IMR-90 (cell line): ENCODE results near the gene PPP1R10. TPM values are rescaled to one million over a fixed set of nuclear protein-coding genes. Genes with fewer than 3 reads are reported as not detected.

Experiments
- ATAC-seq: fragments of 200-7000 bp; cut with Tn5 transposase; 2 replicates; pipeline ENCODE4 v1.9.1; 2020; ENCODE audit warnings: low read depth, mild to moderate bottlenecking, moderate library complexity
- BruUV-seq: library from RNA; stranded (reverse); fragments of 400-500 nt; replicated peaks from 2 replicates; lab custom pipeline; 2021; lab: Mats Ljungman, UMichigan
- CTCF ChIA-PET: fragments of 300-600 bp; formaldehyde crosslinking; extraction: SDS; loops from one replicate; lab custom pipeline; 2021; ENCODE audit warnings: antibody characterized with exemption; lab: Yijun Ruan, JAX
- POLR2A ChIA-PET: fragments of 300-600 bp; sonication (Branson Sonifier 250); formaldehyde crosslinking; loops from one replicate; lab custom pipeline; 2022; ENCODE audit warnings: antibody characterized with exemption; ENCODE audit not compliant: unreplicated experiment; lab: Charles Lee
- DNase-seq: peaks from one replicate; pipeline ENCODE4 v3.0.0; 2013
- H2AFZ ChIP-seq: replicated peaks from 2 replicates; pipeline ENCODE3; 2013; ENCODE audit warnings: low read length, mild to moderate bottlenecking; ENCODE audit not compliant: poor library complexity
- H2AK5ac ChIP-seq: 2 replicates; pipeline ENCODE4 v1.6.1; 2013; ENCODE audit warnings: low read depth, low read length, inconsistent platforms
- H2AK9ac ChIP-seq: replicated peaks from 2 replicates; pipeline ENCODE3; 2013; ENCODE audit warnings: mild to moderate bottlenecking, low read depth, low read length, moderate library complexity; ENCODE audit not compliant: poor library complexity
- H2BK120ac ChIP-seq: 2 replicates; pipeline ENCODE4 v1.6.1; 2013; ENCODE audit warnings: low read depth, low read length, inconsistent platforms
- H2BK15ac ChIP-seq: 3 replicates; pipeline ENCODE4 v1.6.1; 2013; ENCODE audit warnings: low read depth, low read length, inconsistent platforms
- H2BK20ac ChIP-seq: 2 replicates; pipeline ENCODE4 v1.6.1; 2013; ENCODE audit warnings: low read depth, mild to moderate bottlenecking, inconsistent platforms, low read length, moderate library complexity
- H2BK5ac ChIP-seq: 2 replicates; pipeline ENCODE4 v1.6.1; 2013; ENCODE audit warnings: mild to moderate bottlenecking, low read depth, low read length, inconsistent platforms; ENCODE audit not compliant: poor library complexity, severe bottlenecking
- H3K14ac ChIP-seq: replicated peaks from 2 replicates; pipeline ENCODE4 v1.6.1; 2013; ENCODE audit warnings: low read depth, low read length, inconsistent platforms
- H3K18ac ChIP-seq: 2 replicates; pipeline ENCODE4 v1.6.1; 2013; ENCODE audit warnings: low read depth, low read length, control low read depth
- H3K23ac ChIP-seq: 2 replicates; pipeline ENCODE4 v1.6.1; 2013; ENCODE audit warnings: low read depth, low read length, inconsistent platforms
- H3K27ac ChIP-seq: 2 replicates; pipeline ENCODE4 v1.5.1; 2013; ENCODE audit warnings: mild to moderate bottlenecking, control low read depth, low read length; ENCODE audit not compliant: insufficient read depth
- H3K27me3 ChIP-seq: 2 replicates; pipeline ENCODE4 v1.6.1; 2013; ENCODE audit warnings: low read length; ENCODE audit not compliant: control insufficient read depth, insufficient read depth
- H3K36me3 ChIP-seq: 2 replicates; pipeline ENCODE4 v1.6.1; 2013; ENCODE audit warnings: low read length, mixed read lengths; ENCODE audit not compliant: control insufficient read depth, insufficient read depth
- H3K4ac ChIP-seq: 2 replicates; pipeline ENCODE4 v1.6.1; 2013; ENCODE audit warnings: low read depth, low read length, inconsistent platforms
- H3K4me1 ChIP-seq: 2 replicates; pipeline ENCODE4 v1.6.1; 2013; ENCODE audit warnings: low read length, mixed read lengths; ENCODE audit not compliant: control insufficient read depth, insufficient read depth
- H3K4me2 ChIP-seq: 2 replicates; pipeline ENCODE4 v1.6.1; 2013; ENCODE audit warnings: low read depth, mild to moderate bottlenecking, control low read depth, low read length, moderate library complexity
- H3K4me3 ChIP-seq: 2 replicates; pipeline ENCODE4 v1.5.1; 2013; ENCODE audit warnings: low read depth, mild to moderate bottlenecking, control low read depth, low read length, moderate library complexity; ENCODE audit not compliant: insufficient read depth
- H3K56ac ChIP-seq: 2 replicates; pipeline ENCODE4 v1.6.1; 2013; ENCODE audit warnings: low read length, inconsistent platforms; ENCODE audit not compliant: insufficient read depth; ENCODE audit errors: extremely low read depth
- H3K79me1 ChIP-seq, 2 experiments: 2 replicates each; pipeline ENCODE4 v1.6.1; 2013; ENCODE audit warnings: low read length in 2 of 2, inconsistent platforms in 1 of 2, low read depth in 1 of 2
- H3K9ac ChIP-seq: 2 replicates; pipeline ENCODE4 v1.6.1; 2013; ENCODE audit warnings: low read depth, low read length, control low read depth
- H3K9me1 ChIP-seq: 2 replicates; pipeline ENCODE4 v1.6.1; 2013; ENCODE audit warnings: low read length, inconsistent platforms; ENCODE audit not compliant: insufficient read depth
- H3K9me3 ChIP-seq: 2 replicates; pipeline ENCODE4 v1.6.1; 2013; ENCODE audit warnings: low read length; ENCODE audit not compliant: control insufficient read depth, insufficient read depth
- H4K20me1 ChIP-seq: 2 replicates; pipeline ENCODE4 v1.6.1; 2013; ENCODE audit warnings: low read length, inconsistent platforms; ENCODE audit not compliant: insufficient read depth
- H4K5ac ChIP-seq: 2 replicates; pipeline ENCODE4 v1.6.1; 2013; ENCODE audit warnings: mild to moderate bottlenecking, low read depth, low read length, control low read depth
- H4K8ac ChIP-seq, 2 experiments: 2 replicates each; pipeline ENCODE4 v1.6.1; 2013; ENCODE audit warnings: low read depth in 2 of 2, low read length in 2 of 2, control low read depth in 1 of 2, inconsistent platforms in 1 of 2
- H4K91ac ChIP-seq: 2 replicates; pipeline ENCODE4 v1.6.1; 2013; ENCODE audit warnings: low read depth, low read length, inconsistent platforms; ENCODE audit not compliant: insufficient read depth
- BHLHE40 ChIP-seq: fragments of 150-350 bp; IDR thresholded peaks from 2 replicates; pipeline ENCODE4 v1.6.1; 2016; ENCODE audit warnings: mild to moderate bottlenecking, low read depth, low read length
- CHD1 ChIP-seq: IDR thresholded peaks from 2 replicates; pipeline ENCODE4 v1.6.1; 2012; ENCODE audit warnings: low read depth, low read length, improper control_type of control experiment
- FOS ChIP-seq: fragments of 150-350 bp; IDR thresholded peaks from 2 replicates; pipeline ENCODE4 v1.6.1; 2016; ENCODE audit warnings: low read depth, low read length
- MAFK ChIP-seq: IDR thresholded peaks from 2 replicates; pipeline ENCODE4 v1.6.1; 2012; ENCODE audit warnings: low read depth, low read length, improper control_type of control experiment
- MAZ ChIP-seq: IDR thresholded peaks from 2 replicates; pipeline ENCODE4 v1.6.1; 2012; ENCODE audit warnings: low read depth, mild to moderate bottlenecking, low read length, improper control_type of control experiment, moderate library complexity, borderline replicate concordance
- MXI1 ChIP-seq: IDR thresholded peaks from 2 replicates; pipeline ENCODE4 v1.6.1; 2012; ENCODE audit warnings: low read depth, mild to moderate bottlenecking, low read length, moderate library complexity, borderline replicate concordance
- NFE2L2 ChIP-seq: fragments of 150-350 bp; IDR thresholded peaks from 2 replicates; pipeline ENCODE4 v1.6.1; 2016; ENCODE audit warnings: low read depth, mild to moderate bottlenecking, low read length
- POLR2A ChIP-seq: IDR thresholded peaks from 2 replicates; pipeline ENCODE4 v1.6.1; 2012; ENCODE audit warnings: mild to moderate bottlenecking, low read depth, low read length
- RAD21 ChIP-seq: IDR thresholded peaks from 2 replicates; pipeline ENCODE4 v1.6.1; 2012; ENCODE audit warnings: low read length, improper control_type of control experiment
- RCOR1 ChIP-seq: IDR thresholded peaks from 2 replicates; pipeline ENCODE4 v1.6.1; 2012; ENCODE audit warnings: mild to moderate bottlenecking, low read length, improper control_type of control experiment; ENCODE audit not compliant: insufficient replicate concordance
- RFX5 ChIP-seq: IDR thresholded peaks from 2 replicates; pipeline ENCODE4 v1.8.0; 2012; ENCODE audit warnings: low read depth, mild to moderate bottlenecking, low read length, moderate library complexity
- SMC3 ChIP-seq: fragments of 150-350 bp; IDR thresholded peaks from 2 replicates; pipeline ENCODE4 v1.6.1; 2016; ENCODE audit warnings: low read depth, mild to moderate bottlenecking, antibody characterized with exemption, low read length, moderate library complexity
- WGBS, 2 experiments: methylation state at CpG; one replicate each; pipeline versions ENCODE4 v1.1.5 to v1.1.7; 2013; ENCODE audit warnings: missing lambda C conversion rate in 2 of 2; ENCODE audit not compliant: insufficient read length in 1 of 2; ENCODE audit errors: extremely low coverage in 2 of 2; 5-methylcytosine and 5-hydroxymethylcytosine counted together
- dilution Hi-C: fragments of 300-500 bp; cut with HindIII; formaldehyde crosslinking; loops from one replicate; pipeline ENCODE4 v1.14.3; 2018; ENCODE audit warnings: low sequenced_read_pairs; ENCODE audit not compliant: unreplicated experiment
- in situ Hi-C: fragments of 300-500 bp; cut with MboI; formaldehyde crosslinking; loops from 3 replicates; pipeline ENCODE4 v1.14.3; 2019; ENCODE audit warnings: low sequenced_read_pairs, inconsistent platforms, mixed read lengths
- intact Hi-C: fragments of 100-400 bp; cut with micrococcal nuclease; formaldehyde crosslinking; loops from 2 replicates; pipeline ENCODE4 v1.10.0; 2022
- polyA plus RNA-seq, 3 experiments: library from polyadenylated mRNA; depleted of rRNA; stranded (reverse); fragments of >200 nt; gene quantifications; 2 replicates each; pipeline ENCODE4 v1.2.3, GENCODE V29; 2012; ENCODE audit warnings: low replicate concordance in 1 of 3
- total RNA-seq: library from RNA; depleted of rRNA; stranded (reverse); fragments of >200 nt; gene quantifications from 2 replicates; pipeline ENCODE4 v1.2.3, GENCODE V29; 2012
- TF ChIP-seq, protein P1 (sequence below): fragments of 150-350 bp; IDR thresholded peaks from 2 replicates; pipeline ENCODE4 v1.6.1; 2017; ENCODE audit warnings: mild to moderate bottlenecking, antibody characterized with exemption, low read length, low read depth
- TF ChIP-seq, protein P2 (sequence below): fragments of 150-350 bp; IDR thresholded peaks from 2 replicates; pipeline ENCODE4 v1.6.1; 2016; ENCODE audit warnings: low read depth, mild to moderate bottlenecking, low read length, moderate library complexity, borderline replicate concordance
- TF ChIP-seq, protein P3 (sequence below): conservative IDR thresholded peaks from 2 replicates; pipeline ENCODE4 v1.5.1; 2012; ENCODE audit warnings: mild to moderate bottlenecking, low read depth, low read length, improper control_type of control experiment

PPP1R10 gene
- total and polyA plus RNA-seq, 2 of the 4 experiments (the other 2 are of a cell fraction): 18.8 to 21.2 TPM

DNA sequence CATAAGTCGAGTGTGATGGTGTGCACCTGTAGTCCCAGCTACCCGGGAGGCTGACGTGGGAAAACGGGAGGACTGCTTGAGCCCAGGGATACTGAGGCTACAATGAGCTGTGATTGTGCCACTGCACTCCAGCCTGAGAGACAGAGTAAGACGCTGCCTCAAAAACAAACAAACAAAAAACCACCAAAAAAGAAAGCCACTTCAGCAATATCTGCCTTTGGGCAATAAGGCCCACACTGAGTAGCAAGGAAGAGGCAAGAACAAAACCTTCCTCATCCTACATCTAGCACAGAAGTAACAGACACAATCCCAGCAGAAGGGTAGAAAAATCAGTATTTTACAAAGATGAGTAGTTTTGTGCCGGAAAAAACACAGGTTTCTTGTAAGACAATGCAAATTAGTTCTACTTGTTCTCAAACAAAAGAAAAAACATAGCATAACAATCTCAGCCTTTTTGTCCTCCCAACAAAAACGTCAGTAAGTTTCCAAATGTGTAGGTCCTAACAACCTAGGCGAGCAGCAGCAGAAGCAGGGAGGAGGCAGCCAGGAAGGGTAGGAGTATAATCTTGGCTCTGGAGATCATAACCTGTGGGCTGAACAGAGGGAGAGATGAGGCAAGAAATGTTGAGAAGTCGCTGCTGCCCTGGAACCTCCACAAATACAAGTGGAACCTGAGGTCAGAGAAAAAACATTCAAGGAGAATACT is 5.7 kb downstream of the PPP1R10 start:
- intact Hi-C loops: no loop called here
- BruUV-seq: no TSS peak
- Histone ChIP-seq H3K4me3 (no peak overlapping the region), H3K4me2 (no peak overlapping the region), H2BK120ac (no peak overlapping the region), H4K91ac (no peak overlapping the region), H2AK9ac (no peak overlapping the region), H3K4me1 (peaks cover 6% of the 10 kb centered on the region), H3K79me1 (peaks cover 38 to 59% of the 10 kb centered on the region in 2 experiments), H4K8ac (no peak overlapping the region), H3K4ac (no peak overlapping the region), H2AFZ (no peak overlapping the region), H4K20me1 (peaks cover 58% of the 10 kb centered on the region), H2BK5ac (no peak overlapping the region), H3K56ac (no peak overlapping the region), H3K14ac (no peak overlapping the region), H2BK20ac (no peak overlapping the region), H3K23ac (no peak overlapping the region), H3K9ac (no peak overlapping the region), H3K27me3 (no peaks in the 10 kb centered on the region), H3K36me3 (peaks cover 35% of the 10 kb centered on the region), H2AK5ac (no peak overlapping the region), H4K5ac (no peak overlapping the region), H3K9me1 (peaks cover 10% of the 10 kb centered on the region; the same call in 1 of the 2 replicates), H3K27ac (no peak overlapping the region), H2BK15ac (no peak overlapping the region), H3K18ac (no peak overlapping the region), H3K9me3 (no peaks in the 10 kb centered on the region)
- ATAC-seq (no peak), DNase-seq (no peak)
- dilution Hi-C loops: no loop called here
- in situ Hi-C loops: no loop called here
- POLR2A ChIA-PET: interaction anchor here (0.5 kb wide), 1 partner anchor 35 kb away, joined by 4 read pairs; no protein-coding TSS in a partner anchor
- CTCF ChIA-PET: interaction anchor here (0.6 to 1.8 kb wide), 3 partner anchors 11 to 61 kb away, joined by 3 to 6 read pairs (median 3); partner anchors contain the start of gene DHX16
- WGBS, 2 experiments: 100% methylated on average over 1 of the region's 9 CpGs; no CpG with 5 or more reads in 1 of the 2 experiments
- TF ChIP-seq MAZ: no peak
- no peak for TF ChIP-seq BHLHE40
- no peak for TF ChIP-seq POLR2A
- TF ChIP-seq RFX5: no peak
- no peak for TF ChIP-seq NFE2L2
- TF ChIP-seq, protein P1, sequence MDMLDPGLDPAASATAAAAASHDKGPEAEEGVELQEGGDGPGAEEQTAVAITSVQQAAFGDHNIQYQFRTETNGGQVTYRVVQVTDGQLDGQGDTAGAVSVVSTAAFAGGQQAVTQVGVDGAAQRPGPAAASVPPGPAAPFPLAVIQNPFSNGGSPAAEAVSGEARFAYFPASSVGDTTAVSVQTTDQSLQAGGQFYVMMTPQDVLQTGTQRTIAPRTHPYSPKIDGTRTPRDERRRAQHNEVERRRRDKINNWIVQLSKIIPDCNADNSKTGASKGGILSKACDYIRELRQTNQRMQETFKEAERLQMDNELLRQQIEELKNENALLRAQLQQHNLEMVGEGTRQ: no peak
- no peak for TF ChIP-seq MXI1
- TF ChIP-seq, protein P2, sequence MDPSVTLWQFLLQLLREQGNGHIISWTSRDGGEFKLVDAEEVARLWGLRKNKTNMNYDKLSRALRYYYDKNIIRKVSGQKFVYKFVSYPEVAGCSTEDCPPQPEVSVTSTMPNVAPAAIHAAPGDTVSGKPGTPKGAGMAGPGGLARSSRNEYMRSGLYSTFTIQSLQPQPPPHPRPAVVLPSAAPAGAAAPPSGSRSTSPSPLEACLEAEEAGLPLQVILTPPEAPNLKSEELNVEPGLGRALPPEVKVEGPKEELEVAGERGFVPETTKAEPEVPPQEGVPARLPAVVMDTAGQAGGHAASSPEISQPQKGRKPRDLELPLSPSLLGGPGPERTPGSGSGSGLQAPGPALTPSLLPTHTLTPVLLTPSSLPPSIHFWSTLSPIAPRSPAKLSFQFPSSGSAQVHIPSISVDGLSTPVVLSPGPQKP: no peak
- TF ChIP-seq MAFK: no peak
- TF ChIP-seq, protein P3, sequence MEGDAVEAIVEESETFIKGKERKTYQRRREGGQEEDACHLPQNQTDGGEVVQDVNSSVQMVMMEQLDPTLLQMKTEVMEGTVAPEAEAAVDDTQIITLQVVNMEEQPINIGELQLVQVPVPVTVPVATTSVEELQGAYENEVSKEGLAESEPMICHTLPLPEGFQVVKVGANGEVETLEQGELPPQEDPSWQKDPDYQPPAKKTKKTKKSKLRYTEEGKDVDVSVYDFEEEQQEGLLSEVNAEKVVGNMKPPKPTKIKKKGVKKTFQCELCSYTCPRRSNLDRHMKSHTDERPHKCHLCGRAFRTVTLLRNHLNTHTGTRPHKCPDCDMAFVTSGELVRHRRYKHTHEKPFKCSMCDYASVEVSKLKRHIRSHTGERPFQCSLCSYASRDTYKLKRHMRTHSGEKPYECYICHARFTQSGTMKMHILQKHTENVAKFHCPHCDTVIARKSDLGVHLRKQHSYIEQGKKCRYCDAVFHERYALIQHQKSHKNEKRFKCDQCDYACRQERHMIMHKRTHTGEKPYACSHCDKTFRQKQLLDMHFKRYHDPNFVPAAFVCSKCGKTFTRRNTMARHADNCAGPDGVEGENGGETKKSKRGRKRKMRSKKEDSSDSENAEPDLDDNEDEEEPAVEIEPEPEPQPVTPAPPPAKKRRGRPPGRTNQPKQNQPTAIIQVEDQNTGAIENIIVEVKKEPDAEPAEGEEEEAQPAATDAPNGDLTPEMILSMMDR: no peak
- TF ChIP-seq RCOR1: no peak
- TF ChIP-seq RAD21: no peak
- no peak for TF ChIP-seq CHD1
- TF ChIP-seq SMC3: no peak
- TF ChIP-seq FOS: no peak
